Measurements from ENCODE around the gene TRAPPC10. TPM values are rescaled to one million over a fixed set of nuclear protein-coding genes. Genes with fewer than 3 reads are reported as not detected.

TRAPPC10 gene
- total RNA-seq, 1 experiment from 2014 or later, result 31.5 TPM

DNA sequence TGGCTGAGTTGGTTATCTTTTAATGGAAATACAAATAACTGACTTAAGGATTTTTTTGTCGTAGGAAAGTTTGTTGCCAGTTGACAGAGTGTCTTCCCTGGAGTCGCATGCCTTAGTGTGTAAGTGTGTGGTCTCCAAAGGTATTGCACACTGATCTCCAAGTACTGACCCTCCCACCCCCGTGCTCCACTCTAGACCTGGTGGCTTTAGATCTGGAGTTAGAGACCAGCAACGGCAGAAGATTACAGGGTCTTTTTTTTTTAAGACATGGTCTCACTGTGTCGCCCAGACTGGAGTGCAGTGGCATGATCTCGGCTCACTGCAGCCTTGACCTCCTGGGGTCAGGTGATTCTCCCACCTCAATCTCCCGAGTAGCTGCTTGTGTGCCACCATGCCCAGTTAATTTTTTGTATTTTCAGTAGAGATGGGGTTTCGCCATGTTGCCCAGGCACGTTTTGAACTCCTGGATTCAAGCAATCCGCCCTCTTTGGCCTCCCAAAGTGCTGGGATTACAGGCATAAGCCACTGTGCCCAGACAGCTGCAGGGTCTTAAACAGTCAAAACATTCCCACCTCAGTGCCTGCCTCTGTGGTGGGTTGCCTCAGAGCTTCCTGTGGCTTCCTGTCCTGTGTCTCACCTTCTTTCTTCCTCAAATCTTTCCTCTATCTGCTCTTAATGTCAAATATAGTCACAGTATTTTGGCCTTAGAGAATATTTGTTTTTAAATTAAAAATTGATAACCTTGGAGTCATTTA, 6.9 kb downstream of the TRAPPC10 start:
- Histone ChIP-seq H3K9me3 (ENCODE audit: control insufficient read depth in 1 of 2, insufficient read depth in 1 of 2, low read depth in 1 of 2, low read length in 2 of 2) (no peaks in the 10 kb centered on the region), H3K27ac (ENCODE audit: low read depth, low read length) (no peak overlapping the region), H3K79me2 (ENCODE audit: insufficient read depth, low read length) (peaks cover 96% of the 10 kb centered on the region), H3K27me3 (ENCODE audit: insufficient read depth, low read length) (no peaks in the 10 kb centered on the region), H3K4me1 (ENCODE audit: control insufficient read depth in 1 of 2, insufficient read depth in 2 of 2, low read length in 2 of 2) (peaks cover 2 to 3% of the 10 kb centered on the region in 2 experiments; a peak in 3 of 4 replicates), H3K4me2 (ENCODE audit: low read length) (no peak overlapping the region), H3K9me2 (ENCODE audit: insufficient read depth) (no peaks in the 10 kb centered on the region), H3K36me3 (ENCODE audit: control insufficient read depth in 1 of 2, insufficient read depth in 2 of 2, low read length in 2 of 2) (no peaks in the 10 kb centered on the region), H2AFZ (ENCODE audit: low read depth, low read length, poor library complexity, severe bottlenecking) (no peak overlapping the region), H3K9ac (ENCODE audit: low read length) (no peak overlapping the region), H4K20me1 (ENCODE audit: insufficient read depth) (peaks cover 14% of the 10 kb centered on the region; the same call in 1 of the 2 replicates), H3K4me3 (replicated peaks in 1 of 2; ENCODE audit: low read depth in 1 of 2, low read length in 2 of 2) (no peak overlapping the region)
- TF ChIP-seq, protein P1, sequence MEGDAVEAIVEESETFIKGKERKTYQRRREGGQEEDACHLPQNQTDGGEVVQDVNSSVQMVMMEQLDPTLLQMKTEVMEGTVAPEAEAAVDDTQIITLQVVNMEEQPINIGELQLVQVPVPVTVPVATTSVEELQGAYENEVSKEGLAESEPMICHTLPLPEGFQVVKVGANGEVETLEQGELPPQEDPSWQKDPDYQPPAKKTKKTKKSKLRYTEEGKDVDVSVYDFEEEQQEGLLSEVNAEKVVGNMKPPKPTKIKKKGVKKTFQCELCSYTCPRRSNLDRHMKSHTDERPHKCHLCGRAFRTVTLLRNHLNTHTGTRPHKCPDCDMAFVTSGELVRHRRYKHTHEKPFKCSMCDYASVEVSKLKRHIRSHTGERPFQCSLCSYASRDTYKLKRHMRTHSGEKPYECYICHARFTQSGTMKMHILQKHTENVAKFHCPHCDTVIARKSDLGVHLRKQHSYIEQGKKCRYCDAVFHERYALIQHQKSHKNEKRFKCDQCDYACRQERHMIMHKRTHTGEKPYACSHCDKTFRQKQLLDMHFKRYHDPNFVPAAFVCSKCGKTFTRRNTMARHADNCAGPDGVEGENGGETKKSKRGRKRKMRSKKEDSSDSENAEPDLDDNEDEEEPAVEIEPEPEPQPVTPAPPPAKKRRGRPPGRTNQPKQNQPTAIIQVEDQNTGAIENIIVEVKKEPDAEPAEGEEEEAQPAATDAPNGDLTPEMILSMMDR (IDR thresholded peaks at IDR 0.05 in 2 of 3, conservative IDR thresholded peaks at IDR 0.05 in 1 of 3; ENCODE audit: borderline replicate concordance in 1 of 3, insufficient read depth in 1 of 3, low read depth in 2 of 3, low read length in 2 of 3), result no peak
- TF ChIP-seq ZNF274 (IDR thresholded peaks at IDR 0.05; ENCODE audit: low read depth, low read length), result no peak
- TF ChIP-seq TCF7L2 (IDR thresholded peaks at IDR 0.05; ENCODE audit: borderline replicate concordance, extremely low read depth, insufficient read depth, insufficient read length), result no peak
- no peak for TF ChIP-seq YY1 (IDR thresholded peaks at IDR 0.05; ENCODE audit: extremely low read depth, insufficient replicate concordance, low read depth, low read length)
- no peak for TF ChIP-seq RAD21 (IDR thresholded peaks at IDR 0.05; ENCODE audit: low read depth)
- TF ChIP-seq ZFX (IDR thresholded peaks at IDR 0.05), result no peak
- no peak for TF ChIP-seq ELF1 (IDR thresholded peaks at IDR 0.05; ENCODE audit: borderline replicate concordance, low read depth)
- no peak for TF ChIP-seq POLR2A (IDR thresholded peaks at IDR 0.05; ENCODE audit: borderline replicate concordance, extremely low read depth, insufficient read depth, insufficient read length)
- no peak for TF ChIP-seq SIN3A (IDR thresholded peaks at IDR 0.05; ENCODE audit: low read depth)
- no peak for TF ChIP-seq POLR2AphosphoS5 (IDR thresholded peaks at IDR 0.05; ENCODE audit: low read depth, low read length)
- TF ChIP-seq, protein P2, sequence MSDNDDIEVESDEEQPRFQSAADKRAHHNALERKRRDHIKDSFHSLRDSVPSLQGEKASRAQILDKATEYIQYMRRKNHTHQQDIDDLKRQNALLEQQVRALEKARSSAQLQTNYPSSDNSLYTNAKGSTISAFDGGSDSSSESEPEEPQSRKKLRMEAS (IDR thresholded peaks at IDR 0.05), result no peak
- no peak for TF ChIP-seq JUND (IDR thresholded peaks at IDR 0.05)
- TF ChIP-seq EZH2 (IDR thresholded peaks at IDR 0.05), result no peak
- no peak for TF ChIP-seq FOSL1 (IDR thresholded peaks at IDR 0.05; ENCODE audit: low read depth)
- TF ChIP-seq, protein P3, sequence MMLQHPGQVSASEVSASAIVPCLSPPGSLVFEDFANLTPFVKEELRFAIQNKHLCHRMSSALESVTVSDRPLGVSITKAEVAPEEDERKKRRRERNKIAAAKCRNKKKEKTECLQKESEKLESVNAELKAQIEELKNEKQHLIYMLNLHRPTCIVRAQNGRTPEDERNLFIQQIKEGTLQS (IDR thresholded peaks at IDR 0.05), result no peak
- TF ChIP-seq SP1 (IDR thresholded peaks at IDR 0.05; ENCODE audit: low read depth), result no peak
- TF ChIP-seq, protein P4, sequence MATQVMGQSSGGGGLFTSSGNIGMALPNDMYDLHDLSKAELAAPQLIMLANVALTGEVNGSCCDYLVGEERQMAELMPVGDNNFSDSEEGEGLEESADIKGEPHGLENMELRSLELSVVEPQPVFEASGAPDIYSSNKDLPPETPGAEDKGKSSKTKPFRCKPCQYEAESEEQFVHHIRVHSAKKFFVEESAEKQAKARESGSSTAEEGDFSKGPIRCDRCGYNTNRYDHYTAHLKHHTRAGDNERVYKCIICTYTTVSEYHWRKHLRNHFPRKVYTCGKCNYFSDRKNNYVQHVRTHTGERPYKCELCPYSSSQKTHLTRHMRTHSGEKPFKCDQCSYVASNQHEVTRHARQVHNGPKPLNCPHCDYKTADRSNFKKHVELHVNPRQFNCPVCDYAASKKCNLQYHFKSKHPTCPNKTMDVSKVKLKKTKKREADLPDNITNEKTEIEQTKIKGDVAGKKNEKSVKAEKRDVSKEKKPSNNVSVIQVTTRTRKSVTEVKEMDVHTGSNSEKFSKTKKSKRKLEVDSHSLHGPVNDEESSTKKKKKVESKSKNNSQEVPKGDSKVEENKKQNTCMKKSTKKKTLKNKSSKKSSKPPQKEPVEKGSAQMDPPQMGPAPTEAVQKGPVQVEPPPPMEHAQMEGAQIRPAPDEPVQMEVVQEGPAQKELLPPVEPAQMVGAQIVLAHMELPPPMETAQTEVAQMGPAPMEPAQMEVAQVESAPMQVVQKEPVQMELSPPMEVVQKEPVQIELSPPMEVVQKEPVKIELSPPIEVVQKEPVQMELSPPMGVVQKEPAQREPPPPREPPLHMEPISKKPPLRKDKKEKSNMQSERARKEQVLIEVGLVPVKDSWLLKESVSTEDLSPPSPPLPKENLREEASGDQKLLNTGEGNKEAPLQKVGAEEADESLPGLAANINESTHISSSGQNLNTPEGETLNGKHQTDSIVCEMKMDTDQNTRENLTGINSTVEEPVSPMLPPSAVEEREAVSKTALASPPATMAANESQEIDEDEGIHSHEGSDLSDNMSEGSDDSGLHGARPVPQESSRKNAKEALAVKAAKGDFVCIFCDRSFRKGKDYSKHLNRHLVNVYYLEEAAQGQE (IDR thresholded peaks at IDR 0.05; ENCODE audit: low read depth), result no peak
- intact Hi-C loops (cut with micrococcal nuclease), result no loop called here
- ChIA-PET CTCF (no interaction called here), RAD21 (ENCODE audit: low non-redundant PET in 1 of 2, low total read pairs in 2 of 2, uncharacterized antibody in 2 of 2, unreplicated experiment in 2 of 2) (no interaction called here), POLR2A (no interaction called here)
- ATAC-seq, result no peak
- DNase-seq (ENCODE audit: low read depth, low spot score), result no peak
- BruUV-seq (replicated peaks), result no TSS peak
